Keratinocyte (primary cell): ENCODE measurements around the gene ITGBL1. TPM values are rescaled to one million over a fixed set of nuclear protein-coding genes. Genes with fewer than 3 reads are reported as not detected.

Experiments used
- DNase-seq: peaks from one replicate; pipeline ENCODE4 v3.0.0-alpha.2; 2011; ENCODE audit warnings: low read depth, missing footprints, low spot score
- FAIRE-seq: peaks from 2 replicates; lab custom pipeline; 2011; peaks lifted over from hg19 to GRCh38; lab: Jason Lieb, UNC
- H2AFZ ChIP-seq: 2 replicates; pipeline ENCODE4 v1.6.0; 2012; ENCODE audit warnings: low read length, control low read depth, inconsistent platforms; ENCODE audit not compliant: control insufficient read depth
- H3K27ac ChIP-seq: 2 replicates; pipeline ENCODE4 v1.5.1; 2011; ENCODE audit warnings: low read length; ENCODE audit not compliant: control insufficient read depth, insufficient read depth
- H3K27me3 ChIP-seq: 3 replicates; pipeline ENCODE4 v1.6.0; 2011; ENCODE audit warnings: low read length; ENCODE audit not compliant: control insufficient read depth, insufficient read depth; ENCODE audit errors: extremely low read depth
- H3K36me3 ChIP-seq, 2 experiments: 2 replicates in 1 of 2; 3 replicates in 1 of 2; pipeline ENCODE4 v1.5.1; 2011; ENCODE audit warnings: low read length in 2 of 2, mild to moderate bottlenecking in 1 of 2; ENCODE audit not compliant: control insufficient read depth in 2 of 2, insufficient read depth in 2 of 2; ENCODE audit errors: extremely low read depth in 1 of 2
- H3K4me1 ChIP-seq: 3 replicates; pipeline ENCODE4 v1.5.1; 2011; ENCODE audit warnings: low read length; ENCODE audit not compliant: control insufficient read depth, insufficient read depth; ENCODE audit errors: extremely low read depth
- H3K4me2 ChIP-seq: 3 replicates; pipeline ENCODE4 v1.6.0; 2011; ENCODE audit warnings: low read depth, low read length; ENCODE audit not compliant: control insufficient read depth, insufficient read depth; ENCODE audit errors: extremely low read depth
- H3K4me3 ChIP-seq, 3 experiments: fragments of 200-600 bp in 1 of 3; sonication (generic) in 1 of 3; 2 replicates in 2 of 3; 3 replicates in 1 of 3; pipeline ENCODE4 v1.5.1; 2011 to 2016; ENCODE audit warnings: low read length in 3 of 3, mild to moderate bottlenecking in 3 of 3, control low read depth in 2 of 3, inconsistent platforms in 1 of 3, low read depth in 1 of 3, mixed read lengths in 1 of 3, mixed run types in 1 of 3, moderate library complexity in 1 of 3; ENCODE audit not compliant: control insufficient read depth in 2 of 3, insufficient read depth in 2 of 3; ENCODE audit errors: extremely low read depth in 1 of 3
- H3K79me2 ChIP-seq: 2 replicates; pipeline ENCODE4 v1.6.0; 2012; ENCODE audit warnings: low read length; ENCODE audit not compliant: control insufficient read depth, insufficient read depth
- H3K9ac ChIP-seq: 3 replicates; pipeline ENCODE4 v1.6.0; 2011; ENCODE audit warnings: low read length; ENCODE audit not compliant: control insufficient read depth, insufficient read depth; ENCODE audit errors: extremely low read depth
- H3K9me1 ChIP-seq: 3 replicates; pipeline ENCODE4 v1.6.0; 2011; ENCODE audit warnings: low read length; ENCODE audit not compliant: control insufficient read depth, insufficient read depth; ENCODE audit errors: extremely low read depth
- H3K9me3 ChIP-seq: 2 replicates; pipeline ENCODE4 v1.5.1; 2012; ENCODE audit warnings: low read depth, low read length; ENCODE audit not compliant: control insufficient read depth
- H4K20me1 ChIP-seq: 3 replicates; pipeline ENCODE4 v1.6.0; 2011; ENCODE audit warnings: low read length; ENCODE audit not compliant: control insufficient read depth, insufficient read depth; ENCODE audit errors: extremely low read depth
- EZH2 ChIP-seq: IDR thresholded peaks from one replicate; pipeline ENCODE4 v1.6.1; 2012; ENCODE audit warnings: inconsistent platforms, mild to moderate bottlenecking, low read length, moderate library complexity
- dilution Hi-C: fragments of 300-500 bp; cut with MboI; formaldehyde crosslinking; loops from one replicate; pipeline ENCODE4 v1.7.0; 2020; ENCODE audit warnings: low sequenced_read_pairs; ENCODE audit not compliant: extremely low pct_ligation_motif_present
- polyA plus RNA-seq, 5 experiments: library from polyadenylated mRNA; depleted of rRNA in 3 of 5; stranded (reverse) in 3 of 5; stranded (forward) in 1 of 5; unstranded in 1 of 5; fragments of >200 nt; gene quantifications; 1 replicate in 1 of 5; 2 replicates in 3 of 5; 3 replicates in 1 of 5; pipeline versions ENCODE4 v1.2.1 to v1.2.3, GENCODE V29; 2011 to 2012; ENCODE audit warnings: missing spikeins in 2 of 5, low read depth in 1 of 5, low replicate concordance in 1 of 5
- TF ChIP-seq, protein P1 (sequence below), 3 experiments: IDR thresholded peaks in 1 of 3; conservative IDR thresholded peaks in 1 of 3; optimal IDR thresholded peaks in 1 of 3; 2 replicates in 2 of 3; 3 replicates in 1 of 3; pipeline versions ENCODE3 to v1.5.1; 2011; ENCODE audit warnings: low read length in 3 of 3, mild to moderate bottlenecking in 3 of 3, moderate library complexity in 2 of 3, control low read depth in 1 of 3, inconsistent platforms in 1 of 3; ENCODE audit not compliant: insufficient read depth in 2 of 3; ENCODE audit errors: extremely low read depth in 1 of 3

Gene ITGBL1
- polyA plus RNA-seq, 1 donor (not counting 4 experiments of a cell fraction or from before 2014, with no cell fraction given): 2.1 TPM

DNA sequence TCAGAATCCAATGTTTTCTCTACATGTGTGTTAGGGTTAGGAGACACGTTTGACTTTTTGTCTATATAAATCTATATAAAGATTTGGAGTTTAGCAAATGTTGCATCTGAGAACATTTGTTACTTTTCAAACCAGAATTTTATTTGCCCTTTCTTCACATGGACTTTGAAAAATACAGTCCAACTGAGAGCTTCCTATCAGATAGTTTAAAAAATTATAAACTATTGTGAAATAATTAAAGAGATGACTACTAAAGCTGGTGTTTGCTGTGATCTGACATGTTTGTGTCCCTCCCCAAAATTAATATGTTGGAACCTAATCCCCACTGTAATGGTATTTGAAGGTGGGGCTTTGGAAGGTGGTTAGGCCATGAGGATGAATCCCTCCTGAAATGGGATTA is 297.1 kb downstream of the ITGBL1 start:
- TF ChIP-seq, protein P1, sequence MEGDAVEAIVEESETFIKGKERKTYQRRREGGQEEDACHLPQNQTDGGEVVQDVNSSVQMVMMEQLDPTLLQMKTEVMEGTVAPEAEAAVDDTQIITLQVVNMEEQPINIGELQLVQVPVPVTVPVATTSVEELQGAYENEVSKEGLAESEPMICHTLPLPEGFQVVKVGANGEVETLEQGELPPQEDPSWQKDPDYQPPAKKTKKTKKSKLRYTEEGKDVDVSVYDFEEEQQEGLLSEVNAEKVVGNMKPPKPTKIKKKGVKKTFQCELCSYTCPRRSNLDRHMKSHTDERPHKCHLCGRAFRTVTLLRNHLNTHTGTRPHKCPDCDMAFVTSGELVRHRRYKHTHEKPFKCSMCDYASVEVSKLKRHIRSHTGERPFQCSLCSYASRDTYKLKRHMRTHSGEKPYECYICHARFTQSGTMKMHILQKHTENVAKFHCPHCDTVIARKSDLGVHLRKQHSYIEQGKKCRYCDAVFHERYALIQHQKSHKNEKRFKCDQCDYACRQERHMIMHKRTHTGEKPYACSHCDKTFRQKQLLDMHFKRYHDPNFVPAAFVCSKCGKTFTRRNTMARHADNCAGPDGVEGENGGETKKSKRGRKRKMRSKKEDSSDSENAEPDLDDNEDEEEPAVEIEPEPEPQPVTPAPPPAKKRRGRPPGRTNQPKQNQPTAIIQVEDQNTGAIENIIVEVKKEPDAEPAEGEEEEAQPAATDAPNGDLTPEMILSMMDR (optimal IDR thresholded peaks at IDR 0.05 in 1 of 3, IDR thresholded peaks at IDR 0.05 in 1 of 3, conservative IDR thresholded peaks at IDR 0.05 in 1 of 3; ENCODE audit: extremely low read depth in 1 of 3, insufficient read depth in 2 of 3, low read length in 3 of 3): no peak
- TF ChIP-seq EZH2: no peak
- no peaks in the 10 kb centered on the region for H3K36me3 ChIP-seq
- no peak overlapping the region for H3K9ac ChIP-seq
- no peak overlapping the region for H3K4me3 ChIP-seq
- no peaks in the 10 kb centered on the region for H4K20me1 ChIP-seq
- no peak overlapping the region for H3K4me2 ChIP-seq
- no peaks in the 10 kb centered on the region for H3K9me3 ChIP-seq
- H3K27me3 ChIP-seq: no peaks in the 10 kb centered on the region
- no peaks in the 10 kb centered on the region for H3K79me2 ChIP-seq
- no peak overlapping the region for H3K27ac ChIP-seq
- no peaks in the 10 kb centered on the region for H3K4me1 ChIP-seq
- no peak overlapping the region for H2AFZ ChIP-seq
- no peak for DNase-seq
- no peak for FAIRE-seq
- no peaks in the 10 kb centered on the region for H3K9me1 ChIP-seq
- dilution Hi-C loops: no loop called here

DNA sequence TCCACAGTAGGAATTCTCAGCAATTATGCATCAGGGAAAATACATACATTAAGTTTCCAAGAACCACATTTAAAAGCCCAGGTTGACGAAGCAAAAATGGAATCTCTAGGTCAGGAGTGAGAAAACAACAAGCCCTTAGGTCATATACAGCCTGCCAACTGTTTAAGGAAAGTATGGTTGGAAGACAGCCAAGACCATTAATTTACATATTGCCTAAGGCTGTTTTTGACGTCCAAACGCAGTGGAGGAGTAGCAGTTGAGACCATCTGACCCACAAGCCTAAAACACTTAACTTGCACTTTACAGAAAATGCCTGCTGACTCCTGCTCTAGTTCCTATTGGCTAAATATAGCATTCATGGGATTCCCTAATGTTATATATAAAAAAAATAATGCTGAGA is 299.0 kb downstream of the ITGBL1 start:
- H3K4me1 ChIP-seq: no peaks in the 10 kb centered on the region
- H3K9me1 ChIP-seq: no peaks in the 10 kb centered on the region
- dilution Hi-C loops: loop anchor here (25.0 kb wide), 1 partner anchor 239 kb away; no protein-coding TSS in a partner anchor
- FAIRE-seq: no peak
- no peaks in the 10 kb centered on the region for H4K20me1 ChIP-seq
- no peaks in the 10 kb centered on the region for H3K79me2 ChIP-seq
- no peak overlapping the region for H3K4me3 ChIP-seq
- TF ChIP-seq, protein P1 (optimal IDR thresholded peaks at IDR 0.05 in 1 of 3, IDR thresholded peaks at IDR 0.05 in 1 of 3, conservative IDR thresholded peaks at IDR 0.05 in 1 of 3; ENCODE audit: extremely low read depth in 1 of 3, insufficient read depth in 2 of 3, low read length in 3 of 3): no peak
- no peak for TF ChIP-seq EZH2
- no peak overlapping the region for H3K27ac ChIP-seq
- no peaks in the 10 kb centered on the region for H3K36me3 ChIP-seq
- no peak overlapping the region for H3K4me2 ChIP-seq
- H3K9ac ChIP-seq: no peak overlapping the region
- H3K27me3 ChIP-seq: no peaks in the 10 kb centered on the region
- H2AFZ ChIP-seq: no peak overlapping the region
- H3K9me3 ChIP-seq: no peaks in the 10 kb centered on the region
- peak; percentile 7 for DNase-seq
